HG03565 (cell line): ENCODE measurements around the gene SORCS3.

Experiments used
- ATAC-seq: cut with Tn5 transposase; IDR thresholded peaks from one replicate; pipeline ENCODE4 v1.9.1; 2021; ENCODE audit warnings: mild to moderate bottlenecking, moderate library complexity; ENCODE audit not compliant: unreplicated experiment

Gene SORCS3

DNA sequence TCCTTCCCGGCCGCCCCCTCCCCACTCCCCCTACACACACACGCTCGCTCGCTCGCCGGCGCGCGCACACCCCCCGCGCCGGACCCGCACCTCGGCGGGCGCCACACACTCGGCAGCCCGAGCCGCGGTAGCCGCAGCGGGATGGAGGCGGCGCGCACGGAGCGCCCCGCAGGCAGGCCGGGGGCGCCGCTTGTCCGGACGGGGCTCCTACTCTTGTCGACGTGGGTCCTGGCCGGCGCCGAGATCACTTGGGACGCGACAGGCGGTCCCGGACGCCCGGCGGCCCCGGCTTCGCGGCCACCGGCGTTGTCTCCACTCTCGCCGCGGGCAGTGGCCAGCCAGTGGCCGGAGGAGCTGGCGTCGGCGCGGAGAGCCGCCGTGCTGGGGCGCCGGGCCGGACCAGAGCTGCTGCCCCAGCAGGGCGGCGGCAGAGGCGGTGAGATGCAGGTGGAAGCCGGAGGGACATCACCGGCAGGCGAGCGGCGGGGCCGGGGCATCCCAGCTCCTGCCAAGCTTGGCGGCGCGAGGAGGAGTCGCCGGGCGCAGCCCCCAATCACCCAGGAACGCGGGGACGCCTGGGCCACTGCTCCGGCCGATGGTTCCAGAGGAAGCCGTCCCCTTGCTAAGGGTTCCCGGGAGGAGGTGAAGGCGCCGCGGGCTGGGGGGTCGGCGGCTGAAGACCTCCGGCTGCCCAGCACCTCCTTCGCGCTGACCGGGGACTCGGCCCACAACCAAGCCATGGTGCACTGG lies at the start of gene SORCS3:
TSS of gene SORCS3 (plus strand) at position 104 of the 750 bp plus-strand sequence.
- ATAC-seq = no peak

DNA sequence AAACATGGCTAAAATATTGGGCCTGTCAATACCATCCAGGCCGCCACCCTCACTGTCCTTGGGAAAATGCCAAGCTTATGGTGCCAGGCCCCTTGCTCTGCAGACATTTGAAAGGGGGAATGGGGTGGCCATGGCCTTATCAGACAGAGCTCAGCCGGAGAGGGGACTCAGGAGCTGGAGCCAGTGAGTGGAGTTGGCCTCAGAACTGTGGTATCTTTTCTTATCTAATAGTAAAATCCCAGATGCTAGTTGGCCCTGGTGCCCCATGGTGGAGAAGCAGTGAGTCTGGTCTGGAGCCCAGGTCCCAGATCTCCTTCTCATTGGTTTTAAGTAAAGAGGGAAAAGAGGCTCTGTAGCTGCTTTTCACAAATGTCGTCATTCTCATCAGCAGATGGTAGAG lies 49.6 kb upstream of the SORCS3 start:
- no peak for ATAC-seq

DNA sequence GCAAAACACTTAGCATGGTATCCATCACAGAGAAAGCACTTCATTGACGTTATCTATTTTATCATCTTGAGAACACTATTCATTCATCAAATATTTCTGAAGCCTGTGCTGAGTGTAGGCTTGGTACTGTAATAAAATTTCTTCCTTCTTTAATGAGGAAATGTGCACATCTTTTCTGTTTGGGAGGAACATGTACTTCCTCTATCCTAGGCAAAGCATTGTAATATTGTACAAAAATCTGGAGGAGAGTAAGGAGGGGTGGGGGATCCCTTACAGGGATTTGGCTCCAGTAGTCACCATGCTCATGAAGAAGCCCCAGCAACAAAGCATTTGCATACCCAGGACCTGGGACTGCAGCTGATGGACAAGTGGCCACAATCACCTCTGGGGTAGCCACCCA lies 39.9 kb upstream of the SORCS3 start:
- ATAC-seq = no peak

DNA sequence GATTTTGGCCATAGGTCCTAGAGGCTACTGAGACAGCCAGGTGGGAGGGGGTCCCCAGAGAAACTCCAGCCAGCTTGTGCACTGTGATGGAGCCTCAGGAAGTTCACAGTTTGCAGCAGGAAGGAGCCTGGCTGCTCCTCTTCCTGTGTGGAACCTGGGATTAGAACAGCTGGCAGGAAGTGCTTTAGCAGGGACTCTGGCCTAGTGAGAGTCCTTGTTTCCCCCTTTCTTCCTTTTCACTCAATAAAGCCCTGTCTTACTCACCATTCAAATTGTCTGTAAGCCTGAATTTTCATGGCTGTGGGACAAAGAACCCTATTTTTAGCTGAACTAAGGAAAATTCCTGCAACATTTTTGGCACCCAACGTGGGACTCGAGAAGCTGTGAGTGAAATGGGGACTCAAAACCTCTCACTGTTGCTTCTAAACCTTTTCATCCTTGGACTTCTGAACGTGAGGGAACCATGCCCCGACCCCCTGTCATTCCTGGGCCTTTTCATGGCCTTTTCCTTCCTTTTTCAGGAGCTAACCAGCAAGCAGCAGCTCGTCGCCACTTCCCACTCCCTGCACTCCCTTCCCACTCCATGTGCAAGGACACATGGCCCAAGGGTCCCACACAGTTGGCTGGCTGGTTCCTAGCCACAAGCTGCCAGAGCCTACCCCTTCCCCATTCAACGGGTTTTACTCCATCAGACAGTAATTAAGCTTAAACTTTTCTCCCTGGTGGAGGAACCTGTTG lies 32.8 kb upstream of the SORCS3 start:
- ATAC-seq = no peak

DNA sequence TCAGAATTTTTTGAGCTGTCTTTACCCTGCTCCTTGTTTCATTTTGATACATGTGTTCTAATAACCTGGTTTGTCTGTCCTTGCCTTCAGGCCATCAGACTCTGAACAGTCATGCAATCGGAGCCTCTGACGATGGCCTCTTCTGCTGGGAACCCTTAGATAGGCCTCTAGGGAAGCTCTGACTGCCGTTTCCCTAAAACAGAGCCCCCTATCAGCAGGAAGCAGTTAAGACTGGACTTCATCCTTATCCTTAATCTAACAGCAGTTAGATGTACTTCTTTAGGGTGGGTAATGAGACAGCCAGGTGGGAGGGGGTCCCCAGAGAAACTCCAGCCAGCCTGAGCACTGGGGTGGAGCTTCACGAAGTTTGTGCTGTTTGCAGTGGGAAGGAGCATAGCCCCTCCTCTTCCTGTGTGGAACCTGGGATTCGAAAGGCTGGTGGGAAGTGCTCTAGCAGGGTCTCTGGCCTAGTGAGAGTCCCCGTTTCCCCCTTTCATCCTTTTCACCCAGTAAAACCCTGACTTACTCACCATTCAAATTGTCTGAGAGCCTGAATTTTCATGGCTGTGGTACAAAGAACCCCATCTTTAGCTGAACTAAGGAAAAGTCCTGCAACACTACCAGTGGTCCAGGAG lies 28.4 kb upstream of the SORCS3 start:
- no peak for ATAC-seq

DNA sequence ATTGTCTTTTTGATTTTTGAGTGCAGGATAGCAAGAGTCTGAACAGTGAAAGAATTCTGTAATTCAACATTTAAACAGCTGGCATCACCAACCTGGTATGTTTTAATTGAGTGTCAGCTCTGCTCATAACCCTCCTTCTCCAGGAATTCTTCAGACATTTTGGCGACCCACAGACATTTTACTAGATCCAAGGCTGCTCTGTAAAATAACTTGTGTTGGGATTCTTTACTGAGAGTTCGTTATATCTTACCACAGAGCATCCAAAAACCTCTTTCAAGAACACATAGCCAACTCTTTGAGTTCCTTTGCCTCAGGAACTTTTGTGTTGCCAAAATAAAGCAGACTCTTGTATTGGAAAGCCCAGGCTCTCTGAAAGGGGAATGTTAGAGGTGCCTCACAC lies 27.7 kb upstream of the SORCS3 start:
- no peak for ATAC-seq

DNA sequence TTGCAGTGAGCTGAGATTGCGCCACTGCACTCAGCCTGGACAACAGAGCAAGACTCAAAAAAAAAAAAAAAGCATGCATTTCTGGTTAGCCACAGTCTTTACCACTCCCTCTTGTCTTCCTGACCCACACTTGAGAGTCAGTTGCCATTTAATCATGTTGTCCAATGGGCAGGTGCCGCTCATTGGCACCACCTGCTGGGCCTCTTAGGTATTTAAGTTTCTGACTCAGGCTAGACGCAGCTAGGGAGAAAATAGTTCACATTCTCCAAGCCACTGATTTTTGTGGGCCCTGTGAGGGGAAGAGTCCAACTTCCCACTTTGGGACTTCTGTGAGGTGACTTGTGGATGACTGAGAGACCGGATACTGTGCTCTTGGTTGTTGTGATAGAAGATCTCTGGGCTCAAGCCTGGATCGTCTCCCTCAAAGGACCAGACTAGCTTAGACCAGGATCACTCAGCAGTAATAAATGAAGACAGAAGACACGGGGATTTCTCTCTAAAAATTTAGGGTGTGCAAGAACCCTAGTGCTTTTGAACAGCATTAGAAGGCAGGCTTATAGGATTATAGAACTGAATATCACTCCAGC lies 26.8 kb upstream of the SORCS3 start:
- peak; percentile 69 for ATAC-seq

DNA sequence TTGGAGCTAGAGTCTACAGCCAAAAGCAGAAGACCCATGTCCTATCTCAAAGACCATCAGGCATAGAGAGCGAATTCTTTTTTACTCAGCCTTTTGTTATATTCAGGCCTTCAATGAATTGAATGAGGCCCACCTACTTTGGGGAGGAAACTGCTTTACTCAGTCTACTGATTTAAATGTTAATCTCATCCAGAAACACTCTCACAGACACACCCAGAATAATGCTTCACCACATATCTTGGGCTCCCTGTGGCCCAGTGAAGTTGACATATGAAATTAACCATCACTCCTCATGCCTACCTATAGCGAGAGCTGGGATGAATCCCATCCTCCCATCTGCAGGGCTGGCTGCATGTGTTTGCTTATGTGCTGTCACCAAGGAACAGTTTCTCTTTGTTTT lies 26.0 kb upstream of the SORCS3 start:
- ATAC-seq = no peak

DNA sequence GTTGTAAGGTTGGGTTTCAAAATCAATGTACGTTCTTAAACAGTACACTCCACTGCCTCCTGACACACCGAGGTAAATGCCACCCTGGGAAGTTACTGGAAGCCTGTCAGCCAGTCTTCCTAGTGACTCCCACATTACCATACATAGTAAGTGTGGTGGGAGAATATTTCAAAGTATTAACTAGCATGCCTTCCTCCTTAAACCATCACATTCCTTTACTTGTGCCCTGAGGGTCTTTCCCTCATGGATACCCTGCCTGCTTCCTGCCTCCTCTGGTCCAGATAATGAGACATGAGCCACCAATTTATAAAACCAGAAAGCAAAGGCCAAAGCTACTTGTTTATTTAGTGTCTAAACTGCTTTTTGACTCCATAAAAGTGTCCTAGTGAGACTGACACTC lies 23.3 kb upstream of the SORCS3 start:
- no peak for ATAC-seq

DNA sequence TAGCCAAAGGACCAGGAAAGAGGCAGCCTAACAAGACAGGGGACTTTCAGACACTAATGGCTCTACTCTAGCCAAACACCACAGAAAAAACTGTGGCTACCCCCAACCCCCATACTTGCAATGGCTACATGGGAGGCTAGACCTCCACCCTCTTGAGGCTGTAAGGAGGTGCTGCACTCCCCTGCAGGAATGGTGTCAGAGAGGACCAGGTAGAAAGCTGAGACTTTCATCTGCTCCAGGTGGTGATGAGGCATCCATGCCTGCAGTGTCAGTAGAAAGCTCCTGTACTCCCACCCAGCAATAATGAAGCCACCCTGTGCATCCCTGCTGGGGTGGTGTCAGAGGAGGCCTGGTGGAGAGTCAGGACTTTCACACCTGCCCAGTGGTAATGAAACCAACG lies 18.9 kb upstream of the SORCS3 start:
- no peak for ATAC-seq

DNA sequence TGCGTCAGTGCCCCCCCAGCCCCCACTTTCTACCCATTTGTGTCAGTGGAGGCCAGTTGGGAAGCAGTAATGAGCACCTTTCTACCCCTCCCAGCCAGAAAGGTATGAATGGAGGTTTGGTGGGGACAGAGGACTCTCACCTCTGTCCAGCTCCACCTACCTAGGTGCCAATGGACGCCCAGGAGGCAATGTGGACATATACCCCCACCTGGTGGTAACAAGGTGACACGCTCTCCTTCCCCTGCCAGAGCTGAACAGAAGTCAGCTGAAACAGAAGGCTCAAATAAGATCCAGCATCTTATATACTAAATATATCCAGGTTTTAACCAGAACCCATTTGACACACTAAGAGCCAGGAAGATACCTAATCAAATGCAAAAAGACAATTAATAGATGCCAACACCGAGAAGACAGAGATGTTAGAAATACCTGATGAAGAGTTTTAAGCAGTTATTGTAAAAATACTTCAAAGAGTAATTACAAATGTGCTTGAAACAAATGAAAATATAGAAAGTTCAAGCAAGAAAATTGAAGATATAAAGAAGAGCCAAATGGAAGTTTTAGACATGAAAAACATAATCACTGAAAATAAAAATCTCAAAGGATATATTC lies 18.4 kb upstream of the SORCS3 start:
- no peak for ATAC-seq

DNA sequence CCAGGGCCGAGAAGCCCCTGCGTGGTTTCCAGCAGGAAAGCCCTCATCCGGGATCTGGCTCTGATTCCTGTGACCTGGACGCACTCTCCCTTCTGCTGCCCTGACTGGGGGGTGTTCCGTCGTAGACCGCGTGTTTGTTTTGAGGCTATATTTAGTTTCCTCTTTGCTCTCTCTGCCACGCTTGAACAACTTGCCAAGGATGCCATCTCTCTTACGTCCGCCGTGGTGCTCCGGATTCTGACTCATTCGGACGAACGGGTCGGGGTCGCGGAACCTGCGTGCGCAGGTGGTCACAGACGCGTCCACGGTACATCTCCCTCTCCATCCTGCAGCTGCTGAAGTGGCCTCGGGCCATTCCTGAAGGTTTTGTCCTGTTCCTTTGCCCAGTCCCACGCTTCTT lies 10.4 kb upstream of the SORCS3 start:
- ATAC-seq = no peak

DNA sequence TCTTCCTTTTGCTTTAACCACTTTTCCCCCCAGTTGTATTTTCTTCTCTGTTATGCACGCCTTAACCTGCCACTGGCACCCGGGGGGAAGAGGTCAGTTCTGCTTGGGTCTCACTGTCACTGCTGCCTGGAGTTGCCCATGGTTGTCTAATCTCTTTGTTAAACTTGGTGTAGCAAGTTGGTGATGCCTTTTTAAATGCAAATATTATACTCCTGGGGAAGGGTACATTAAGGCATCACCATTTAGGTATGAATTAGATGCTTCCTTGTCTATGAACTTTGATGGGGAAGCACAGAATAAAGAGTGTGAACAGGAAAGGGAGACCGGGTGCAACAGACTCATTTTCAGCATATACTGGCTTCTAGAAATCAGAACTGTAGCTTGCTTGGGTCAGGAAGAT lies 9.1 kb upstream of the SORCS3 start:
- no peak for ATAC-seq

DNA sequence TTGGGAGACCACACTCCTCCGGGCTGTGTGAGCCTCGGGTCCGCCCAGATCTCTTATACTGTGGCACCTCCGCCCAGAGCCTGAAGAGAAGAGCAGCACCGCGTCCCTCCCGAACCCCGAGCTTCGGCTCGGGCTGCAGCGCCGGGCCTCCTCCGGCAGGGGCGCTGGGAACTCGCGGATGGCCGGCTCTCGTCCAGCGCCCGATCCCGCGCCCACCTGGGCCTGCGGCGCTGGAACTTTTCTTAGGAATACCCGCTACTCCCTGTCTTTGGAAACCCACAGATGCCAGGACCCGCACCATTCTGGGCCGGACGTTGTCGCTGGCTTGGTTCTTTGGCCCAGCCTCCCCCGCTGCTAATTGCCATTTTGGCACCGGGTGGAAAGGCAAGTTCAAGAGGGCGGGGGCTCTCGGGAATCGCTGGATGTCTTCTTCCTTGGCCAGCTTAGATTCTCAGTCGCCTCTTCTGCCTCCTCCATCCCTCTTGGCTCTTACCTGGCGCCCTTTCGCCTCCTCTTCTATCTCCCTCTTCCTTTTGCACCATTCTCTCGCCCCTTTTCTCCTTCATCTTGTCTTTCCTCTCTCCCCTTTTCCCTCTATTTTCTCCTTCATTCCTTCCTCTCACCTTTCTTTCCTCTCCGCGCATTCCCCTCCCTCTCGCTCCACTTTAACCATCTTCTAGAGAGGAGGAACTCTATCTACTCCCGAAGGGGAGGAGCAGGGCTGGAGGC lies 2.1 kb upstream of the SORCS3 start:
- peak; percentile 45 for ATAC-seq

DNA sequence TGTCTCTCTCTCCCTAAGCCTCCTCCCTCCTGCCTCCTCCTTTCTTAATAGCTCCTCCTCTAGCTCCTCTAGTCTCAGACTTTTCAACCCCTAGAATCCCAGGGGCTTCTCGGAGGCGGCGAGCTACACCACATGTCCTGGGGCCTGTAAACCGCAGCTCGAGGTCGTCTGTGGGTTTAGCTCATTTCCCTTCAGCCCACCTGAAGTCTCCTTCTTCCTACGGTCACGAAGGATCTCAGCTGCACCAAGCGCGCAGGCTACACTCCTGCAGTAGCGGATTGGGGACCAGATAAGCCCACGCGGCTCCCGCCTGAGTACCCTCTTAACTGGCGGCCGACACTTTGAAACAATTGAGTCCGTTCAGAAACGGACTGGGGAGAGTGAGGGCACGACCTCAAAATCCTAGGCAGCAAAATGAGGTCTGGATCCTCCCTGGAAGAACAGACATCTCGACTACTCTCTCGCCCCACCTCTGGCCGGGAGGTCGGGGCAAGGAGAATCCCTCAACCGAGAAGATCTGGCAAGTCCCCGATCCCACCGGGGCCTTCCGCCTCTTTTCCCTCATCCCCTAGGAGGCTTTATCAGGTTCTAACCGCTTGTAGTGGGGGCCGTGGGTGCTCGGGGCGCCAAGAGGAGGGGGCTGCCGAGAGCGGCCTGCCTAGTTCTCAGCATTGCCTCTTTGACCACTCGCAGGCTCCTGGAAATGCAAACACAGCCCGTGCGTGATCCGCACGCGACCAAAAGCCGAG lies 1.3 kb upstream of the SORCS3 start:
- no peak for ATAC-seq

DNA sequence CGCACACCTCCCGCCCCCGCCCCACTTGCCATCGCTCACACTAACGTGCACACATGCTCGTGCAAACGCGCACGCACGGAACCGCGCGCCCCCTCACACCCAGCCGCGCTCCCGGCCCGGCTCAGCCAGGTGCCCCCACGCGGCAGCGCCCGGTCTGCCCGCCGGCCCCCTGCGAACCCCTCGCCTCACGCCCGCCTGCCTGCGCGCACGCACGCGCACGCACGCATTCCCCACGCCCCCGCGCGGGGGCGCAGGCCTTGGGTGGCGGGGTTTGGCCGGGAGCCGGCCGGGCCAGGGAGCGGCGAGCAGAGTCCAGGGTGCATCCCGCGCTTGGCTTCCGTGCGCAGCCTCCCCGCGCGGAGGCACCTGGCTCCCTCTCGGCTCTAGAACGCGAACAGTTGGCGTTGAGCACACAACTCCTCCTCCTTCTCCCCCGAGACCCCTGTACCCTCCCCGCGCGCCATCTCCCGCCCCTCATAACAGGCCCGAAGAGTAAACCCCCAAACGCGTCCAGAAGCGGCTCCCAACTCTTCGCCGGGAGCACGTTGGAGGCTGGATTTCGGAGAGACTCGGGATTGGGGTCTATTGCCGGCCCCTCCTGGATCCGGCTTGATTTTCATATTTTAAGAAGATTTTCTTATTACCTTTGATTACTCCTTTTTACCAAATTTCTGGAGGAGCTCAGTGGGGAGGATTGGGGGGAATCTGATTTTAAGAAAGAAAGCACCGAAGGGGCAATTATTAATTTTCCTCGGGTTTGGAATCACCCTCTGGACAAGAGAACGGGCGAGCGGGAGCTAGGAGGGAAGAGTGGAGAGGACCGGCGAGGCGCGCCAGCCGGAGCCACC lies 527 bp upstream of the SORCS3 start:
- no peak for ATAC-seq

DNA sequence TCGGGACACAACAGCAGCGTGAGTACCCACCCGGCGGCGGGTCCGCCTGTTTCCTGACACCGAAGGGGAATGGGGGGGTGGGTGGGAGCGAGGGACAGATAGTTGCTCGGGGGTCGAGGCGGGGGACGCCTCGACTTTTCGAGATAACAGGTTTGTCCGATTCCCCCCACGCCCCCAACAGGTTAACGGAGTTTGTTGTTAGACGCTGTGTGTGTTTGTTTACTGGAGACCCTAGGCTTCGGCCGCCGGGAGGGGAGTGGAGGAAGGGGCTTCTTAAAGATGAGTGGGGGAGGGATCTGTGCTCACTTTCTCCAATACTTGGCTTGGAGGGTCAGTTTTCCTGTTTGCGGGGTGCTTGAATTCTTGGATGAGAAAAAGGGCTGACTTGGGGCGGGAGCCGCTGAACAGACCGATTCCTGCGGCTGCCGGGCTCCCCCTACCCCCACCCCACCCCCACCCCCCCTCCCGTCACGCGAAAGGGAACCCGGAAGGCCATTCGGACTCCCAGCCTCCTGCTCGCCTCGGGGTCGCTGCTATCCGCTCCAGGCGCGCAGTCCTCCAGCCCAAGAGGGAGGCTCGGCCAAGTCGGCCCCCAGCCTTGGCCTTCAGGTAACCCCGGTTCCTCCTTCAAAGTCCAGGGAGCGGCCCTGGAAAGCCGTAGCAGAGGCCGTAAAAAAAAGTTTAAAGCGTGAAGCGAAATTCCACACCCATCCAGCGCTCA lies 1.0 kb downstream of the SORCS3 start:
- no peak for ATAC-seq

DNA sequence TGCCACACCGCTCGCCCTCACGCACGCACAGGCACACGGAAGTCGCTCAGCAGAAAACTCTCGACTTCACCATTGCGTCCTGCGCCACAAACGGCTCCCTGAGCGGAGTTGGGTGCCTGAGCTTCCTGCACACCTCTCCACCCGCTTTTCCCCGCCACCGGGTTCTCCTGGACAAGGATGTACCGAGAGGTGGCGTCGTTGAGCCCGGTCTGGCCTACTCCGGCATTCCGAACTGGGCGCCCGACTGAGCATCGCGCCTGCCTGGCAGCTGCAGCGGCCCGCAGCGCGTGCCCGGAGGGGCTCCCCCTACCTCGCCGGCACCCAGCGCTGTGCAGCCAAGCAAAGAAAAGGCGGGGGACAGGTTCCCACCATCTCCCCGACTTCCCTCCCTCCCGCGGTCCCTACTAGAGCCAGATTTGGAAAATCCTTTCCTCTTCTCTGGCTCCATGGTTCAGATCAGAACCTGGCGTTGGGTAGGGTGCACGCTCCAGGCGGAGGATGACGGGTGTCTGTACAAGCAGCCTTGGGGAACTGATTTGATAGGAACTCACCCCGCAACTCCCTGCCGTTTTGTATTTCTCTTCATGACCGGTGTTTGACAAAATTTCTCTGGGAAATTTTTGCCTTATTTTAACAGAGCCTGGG lies 1.7 kb downstream of the SORCS3 start:
- ATAC-seq = no peak
